HepG2 (cell line): ENCODE data around the gene CPB2. TPM values are rescaled to one million over a fixed set of nuclear protein-coding genes. Genes with fewer than 3 reads are reported as not detected.

Experiments used
- FUBP1 ChIP-seq: sonication (generic); formaldehyde crosslinking; IDR thresholded peaks from 2 replicates; pipeline ENCODE4 v1.5.1; 2020; ENCODE audit warnings: missing genetic modification reagents, mild to moderate bottlenecking, borderline replicate concordance
- HMG20B ChIP-seq: conservative IDR thresholded peaks from 2 replicates; pipeline ENCODE4 v1.6.1; 2016; ENCODE audit warnings: missing genetic modification reagents, missing compliant biosample characterization
- MED8 ChIP-seq: sonication (generic); formaldehyde crosslinking; IDR thresholded peaks from 2 replicates; pipeline ENCODE4 v1.8.1; 2023; ENCODE audit warnings: mild to moderate bottlenecking, missing genetic modification reagents; ENCODE audit not compliant: insufficient replicate concordance
- MTA3 ChIP-seq: sonication (generic); formaldehyde crosslinking; IDR thresholded peaks from 2 replicates; pipeline ENCODE4 v1.4.0; 2020; ENCODE audit warnings: missing genetic modification reagents
- SRSF1 ChIP-seq: fragments of 200-400 bp; formaldehyde crosslinking; optimal IDR thresholded peaks from 2 replicates; pipeline ENCODE3; 2017; ENCODE audit warnings: mild to moderate bottlenecking, low read depth, low read length, moderate library complexity
- ZBTB10 ChIP-seq: sonication (generic); formaldehyde crosslinking; IDR thresholded peaks from 2 replicates; pipeline ENCODE4 v1.4.0; 2020; ENCODE audit warnings: missing genetic modification reagents, borderline replicate concordance
- ZBTB33 ChIP-seq: sonication (generic); formaldehyde crosslinking; IDR thresholded peaks from 2 replicates; pipeline ENCODE4 v1.4.0; 2020; ENCODE audit warnings: missing genetic modification reagents
- ZNF263 ChIP-seq: sonication (generic); formaldehyde crosslinking; IDR thresholded peaks from 2 replicates; pipeline ENCODE4 v1.4.0; 2020; ENCODE audit warnings: missing genetic modification reagents
- ZNF678 ChIP-seq: sonication (generic); formaldehyde crosslinking; IDR thresholded peaks from 2 replicates; pipeline ENCODE4 v1.4.0; 2020; ENCODE audit warnings: mild to moderate bottlenecking, missing genetic modification reagents
- ZSCAN31 ChIP-seq: sonication (generic); formaldehyde crosslinking; IDR thresholded peaks from 2 replicates; pipeline ENCODE4 v1.5.0; 2020; ENCODE audit warnings: low read depth, mild to moderate bottlenecking, missing genetic modification reagents
- polyA plus RNA-seq, 8 experiments: library from polyadenylated mRNA; depleted of rRNA in 3 of 8; stranded (reverse) in 7 of 8; unstranded in 1 of 8; fragments of >200 nt; fragmentation: Illumina TruSeq in 4 of 8; extraction: Trizol in 4 of 8; gene quantifications; 2 replicates each; pipeline versions ENCODE4 v1.2.1 to v1.2.3, GENCODE V29; 2011 to 2016; ENCODE audit warnings: low read depth in 4 of 8, missing spikeins in 1 of 8, mixed read lengths in 1 of 8; ENCODE audit not compliant: insufficient read depth in 1 of 8
- total RNA-seq, 5 experiments: library from RNA; depleted of rRNA; stranded (reverse); fragments of >200 nt; fragmentation: Illumina TruSeq; extraction: Trizol; gene quantifications; 2 replicates each; pipeline ENCODE4 v1.2.3, GENCODE V29; 2016; ENCODE audit warnings: low read depth in 1 of 5
- TF ChIP-seq, protein P1 (sequence below): sonication (generic); formaldehyde crosslinking; IDR thresholded peaks from 2 replicates; pipeline ENCODE4 v1.5.0; 2020; ENCODE audit warnings: mild to moderate bottlenecking, missing genetic modification reagents
- TF ChIP-seq, protein P2 (sequence below): sonication (generic); formaldehyde crosslinking; IDR thresholded peaks from 2 replicates; pipeline ENCODE4 v1.5.0; 2020; ENCODE audit warnings: missing genetic modification reagents
- TF ChIP-seq, protein P3 (sequence below): sonication (generic); formaldehyde crosslinking; IDR thresholded peaks from 2 replicates; pipeline ENCODE4 v1.9.0; 2021; ENCODE audit warnings: missing genetic modification reagents, borderline replicate concordance

Gene CPB2
- total and polyA plus RNA-seq, 2 of the 13 experiments (the other 11 are each of a cell fraction or from before 2014, with no cell fraction given), result 125 to 140 TPM

DNA sequence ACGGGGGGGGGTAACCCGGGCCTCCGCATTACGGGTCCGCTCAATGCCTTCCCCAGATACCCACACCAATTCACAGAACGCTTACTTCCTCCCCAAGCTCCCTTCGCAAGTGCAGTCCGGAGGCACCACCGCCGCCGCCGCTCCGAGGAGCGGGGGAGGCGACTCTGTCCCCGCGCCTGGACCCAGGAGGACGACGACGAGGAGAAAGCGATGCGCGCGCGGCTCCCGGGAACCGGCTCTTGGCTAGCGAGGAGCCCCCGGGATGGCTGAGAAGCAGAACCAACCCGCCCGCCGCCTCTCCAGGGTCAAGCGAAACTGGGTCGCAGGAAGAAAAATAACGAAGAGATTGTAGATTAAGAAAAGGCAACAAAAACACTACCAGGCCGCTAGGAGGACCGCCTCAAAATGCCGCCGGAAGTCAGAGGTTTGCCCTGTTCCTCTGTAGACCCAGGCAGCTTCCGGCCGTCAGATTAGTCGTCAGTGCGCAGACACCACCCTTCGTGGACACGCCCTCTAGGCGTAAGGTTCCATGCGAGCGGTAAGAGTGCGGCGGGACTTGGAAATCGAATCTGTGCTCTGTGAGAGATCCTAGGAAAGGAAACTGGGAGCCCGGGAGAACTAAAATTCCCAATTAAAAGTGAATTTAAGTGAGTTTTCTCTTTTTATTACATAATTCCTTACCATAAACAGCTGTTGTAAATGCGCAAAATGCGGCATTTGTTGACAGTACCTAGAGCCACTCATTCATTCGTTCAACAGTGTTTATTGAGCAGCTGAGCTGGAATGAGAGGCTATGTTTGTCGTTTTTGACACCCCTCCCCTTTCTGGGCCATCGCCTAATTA, 52.3 kb downstream of the CPB2 start, which contains the start of gene ZC3H13 (continued):
- TF ChIP-seq FUBP1 (no peak), ZBTB33 (CRISPR knock-in tag) (no peak), ZSCAN31 (CRISPR knock-in tag) (peak; percentile 76; the same call in 1 of the 2 replicates), MED8 (CRISPR knock-in tag) (no peak), ZNF263 (CRISPR knock-in tag) (0 out of 2 replicates have a peak, but pooled peaks have one; percentile 42), SRSF1 (peak; percentile 78), ZBTB10 (no peak), MTA3 (CRISPR knock-in tag) (no peak), HMG20B (CRISPR knock-in tag) (peak; percentile 55; the same call in 1 of the 2 replicates), ZNF678 (CRISPR knock-in tag) (no peak)
- TF ChIP-seq, protein P1, sequence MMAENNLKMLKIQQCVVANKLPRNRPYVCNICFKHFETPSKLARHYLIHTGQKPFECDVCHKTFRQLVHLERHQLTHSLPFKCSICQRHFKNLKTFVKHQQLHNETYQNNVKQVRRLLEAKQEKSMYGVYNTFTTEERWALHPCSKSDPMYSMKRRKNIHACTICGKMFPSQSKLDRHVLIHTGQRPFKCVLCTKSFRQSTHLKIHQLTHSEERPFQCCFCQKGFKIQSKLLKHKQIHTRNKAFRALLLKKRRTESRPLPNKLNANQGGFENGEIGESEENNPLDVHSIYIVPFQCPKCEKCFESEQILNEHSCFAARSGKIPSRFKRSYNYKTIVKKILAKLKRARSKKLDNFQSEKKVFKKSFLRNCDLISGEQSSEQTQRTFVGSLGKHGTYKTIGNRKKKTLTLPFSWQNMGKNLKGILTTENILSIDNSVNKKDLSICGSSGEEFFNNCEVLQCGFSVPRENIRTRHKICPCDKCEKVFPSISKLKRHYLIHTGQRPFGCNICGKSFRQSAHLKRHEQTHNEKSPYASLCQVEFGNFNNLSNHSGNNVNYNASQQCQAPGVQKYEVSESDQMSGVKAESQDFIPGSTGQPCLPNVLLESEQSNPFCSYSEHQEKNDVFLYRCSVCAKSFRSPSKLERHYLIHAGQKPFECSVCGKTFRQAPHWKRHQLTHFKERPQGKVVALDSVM, result no peak
- TF ChIP-seq, protein P2, sequence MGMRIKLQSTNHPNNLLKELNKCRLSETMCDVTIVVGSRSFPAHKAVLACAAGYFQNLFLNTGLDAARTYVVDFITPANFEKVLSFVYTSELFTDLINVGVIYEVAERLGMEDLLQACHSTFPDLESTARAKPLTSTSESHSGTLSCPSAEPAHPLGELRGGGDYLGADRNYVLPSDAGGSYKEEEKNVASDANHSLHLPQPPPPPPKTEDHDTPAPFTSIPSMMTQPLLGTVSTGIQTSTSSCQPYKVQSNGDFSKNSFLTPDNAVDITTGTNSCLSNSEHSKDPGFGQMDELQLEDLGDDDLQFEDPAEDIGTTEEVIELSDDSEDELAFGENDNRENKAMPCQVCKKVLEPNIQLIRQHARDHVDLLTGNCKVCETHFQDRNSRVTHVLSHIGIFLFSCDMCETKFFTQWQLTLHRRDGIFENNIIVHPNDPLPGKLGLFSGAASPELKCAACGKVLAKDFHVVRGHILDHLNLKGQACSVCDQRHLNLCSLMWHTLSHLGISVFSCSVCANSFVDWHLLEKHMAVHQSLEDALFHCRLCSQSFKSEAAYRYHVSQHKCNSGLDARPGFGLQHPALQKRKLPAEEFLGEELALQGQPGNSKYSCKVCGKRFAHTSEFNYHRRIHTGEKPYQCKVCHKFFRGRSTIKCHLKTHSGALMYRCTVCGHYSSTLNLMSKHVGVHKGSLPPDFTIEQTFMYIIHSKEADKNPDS (CRISPR knock-in tag), result no peak
- TF ChIP-seq, protein P3, sequence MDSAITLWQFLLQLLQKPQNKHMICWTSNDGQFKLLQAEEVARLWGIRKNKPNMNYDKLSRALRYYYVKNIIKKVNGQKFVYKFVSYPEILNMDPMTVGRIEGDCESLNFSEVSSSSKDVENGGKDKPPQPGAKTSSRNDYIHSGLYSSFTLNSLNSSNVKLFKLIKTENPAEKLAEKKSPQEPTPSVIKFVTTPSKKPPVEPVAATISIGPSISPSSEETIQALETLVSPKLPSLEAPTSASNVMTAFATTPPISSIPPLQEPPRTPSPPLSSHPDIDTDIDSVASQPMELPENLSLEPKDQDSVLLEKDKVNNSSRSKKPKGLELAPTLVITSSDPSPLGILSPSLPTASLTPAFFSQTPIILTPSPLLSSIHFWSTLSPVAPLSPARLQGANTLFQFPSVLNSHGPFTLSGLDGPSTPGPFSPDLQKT (CRISPR knock-in tag), result no peak
